GM20000 (cell line): ENCODE data around the gene ARHGEF3.

Experiments
- DNase-seq: peaks from one replicate; pipeline ENCODE4 v3.0.0; 2012; ENCODE audit warnings: low spot score
- CTCF ChIP-seq: IDR thresholded peaks from 2 replicates; pipeline ENCODE4 v1.5.1; 2012; ENCODE audit warnings: mild to moderate bottlenecking, control low read depth; ENCODE audit errors: extremely low read depth, missing control alignments

Gene ARHGEF3

GRCh38 chr3:56776556-56776950 lies 25.2 kb downstream of the ARHGEF3 start:
- no peak for TF ChIP-seq CTCF
- DNase-seq = no peak

DNA sequence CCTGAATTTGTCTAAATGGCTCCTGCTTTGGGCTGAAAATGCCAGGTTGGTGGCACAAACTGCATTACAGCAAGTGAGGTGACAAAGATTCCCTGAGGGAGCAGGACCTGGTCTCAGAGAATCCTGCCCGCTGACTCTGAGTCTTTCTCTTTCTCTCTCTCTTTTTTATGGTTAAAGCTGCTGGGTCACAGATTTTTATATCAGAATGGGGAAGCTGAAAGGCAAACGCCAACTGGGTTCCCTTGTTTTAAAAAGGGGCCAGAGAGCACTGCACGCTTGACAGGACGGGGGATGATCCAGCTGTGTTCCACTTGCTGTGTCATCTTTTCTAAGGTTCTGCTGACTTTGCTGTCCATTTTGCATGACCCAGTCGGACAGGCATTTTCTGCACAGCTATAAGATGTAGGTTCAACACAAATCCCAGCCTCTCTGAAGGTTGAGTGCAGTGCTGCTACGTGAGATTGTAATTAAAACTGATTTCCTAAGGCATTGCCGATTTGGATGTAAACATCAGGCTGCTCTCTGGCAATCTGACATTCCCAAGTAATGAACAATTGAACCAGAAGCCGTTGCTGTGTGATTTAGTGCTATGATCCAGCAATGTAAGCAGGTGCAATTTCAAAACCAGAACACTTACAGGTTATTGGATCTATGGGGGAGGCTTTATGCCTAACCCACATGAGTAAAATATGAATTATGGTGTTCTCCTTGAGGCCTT lies 25.8 kb downstream of the ARHGEF3 start:
- DNase-seq = no peak
- TF ChIP-seq CTCF = no peak

GRCh38 chr3:56775445-56775837 lies 26.3 kb downstream of the ARHGEF3 start:
- TF ChIP-seq CTCF = no peak
- DNase-seq = no peak

DNA sequence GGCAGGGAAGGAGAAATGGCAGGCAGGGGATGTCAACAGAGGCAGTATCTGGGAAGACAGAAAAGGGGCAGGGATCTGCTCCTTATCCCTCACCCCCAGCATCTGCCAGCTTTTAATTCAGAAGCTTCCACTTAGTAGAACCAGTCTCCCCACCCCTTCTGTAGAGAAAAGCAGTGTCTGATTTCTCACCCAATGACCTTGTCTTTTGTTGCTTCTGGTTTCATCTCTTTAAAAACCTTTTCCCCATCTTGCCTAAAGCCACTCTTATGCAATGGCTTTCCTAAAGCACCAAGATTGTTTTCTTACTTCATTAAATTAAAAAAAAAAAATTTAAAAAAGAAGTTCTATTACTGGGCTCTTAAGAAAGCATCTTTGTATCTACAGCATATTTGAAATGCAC lies 27.8 kb downstream of the ARHGEF3 start:
- no peak for DNase-seq
- no peak for TF ChIP-seq CTCF

- TF ChIP-seq CTCF = no peak
- no peak for DNase-seq
These were observed 28.5 kb downstream of the ARHGEF3 start for GRCh38 chr3:56772952-56773938.

GRCh38 chr3:56771376-56771775 lies 30.4 kb downstream of the ARHGEF3 start:
- no peak for TF ChIP-seq CTCF
- no peak for DNase-seq

- no peak for DNase-seq
- TF ChIP-seq CTCF = no peak
These were observed 32.5 kb downstream of the ARHGEF3 start for GRCh38 chr3:56769116-56769707.
